ENCODE results near the gene LAMTOR1.
"Not testable (repeated sequence)": the region's sequence is repeated elsewhere in the genome, so short reads cannot be mapped to it uniquely, and the experiment has no call there.

LAMTOR1 gene

GRCh38 chr11:72102946-72103753, at the start of gene LAMTOR1:
Gene LAMTOR1, minus strand, starts transcription at chr11:72103297. Its CDS starts 73 bp downstream, at chr11:72103224.
- TF ChIP-seq CTCF (IDR thresholded peaks at IDR 0.05; ENCODE audit: low read depth, low read length), result peak; percentile 61
- peak within 1 kb of the TSS; percentile 83 to 85 for H3K4me3 ChIP-seq (replicated peaks in 1 of 2; ENCODE audit: low read depth in 2 of 2, low read length in 2 of 2)
- DNase-seq (ENCODE audit: low read depth in 2 of 2), result peak; percentile 99 to 100

GRCh38 chr11:72150882-72151281, 47.8 kb upstream of the LAMTOR1 start:
- no peak for TF ChIP-seq CTCF (IDR thresholded peaks at IDR 0.05; ENCODE audit: low read depth, low read length)
- no peak overlapping the region for H3K4me3 ChIP-seq (replicated peaks in 1 of 2; ENCODE audit: low read depth in 2 of 2, low read length in 2 of 2)
- DNase-seq (ENCODE audit: low read depth in 2 of 2), result no peak

GRCh38 chr11:72146625-72147024, 43.5 kb upstream of the LAMTOR1 start:
- no peak for DNase-seq (ENCODE audit: low read depth in 2 of 2)
- no peak for TF ChIP-seq CTCF (IDR thresholded peaks at IDR 0.05; ENCODE audit: low read depth, low read length)
- H3K4me3 ChIP-seq (replicated peaks in 1 of 2; ENCODE audit: low read depth in 2 of 2, low read length in 2 of 2), result no peak overlapping the region

- H3K4me3 ChIP-seq (replicated peaks in 1 of 2; ENCODE audit: low read depth in 2 of 2, low read length in 2 of 2), result no peak overlapping the region
- peak; percentile 32 to 80 for DNase-seq (ENCODE audit: low read depth in 2 of 2)
- TF ChIP-seq CTCF (IDR thresholded peaks at IDR 0.05; ENCODE audit: low read depth, low read length), result no peak
Observed at GRCh38 chr11:72144807-72145565, 41.9 kb upstream of the LAMTOR1 start.

GRCh38 chr11:72142543-72142942, 39.4 kb upstream of the LAMTOR1 start:
- H3K4me3 ChIP-seq (replicated peaks in 1 of 2; ENCODE audit: low read depth in 2 of 2, low read length in 2 of 2); DNase-seq (ENCODE audit: low read depth in 2 of 2): not testable (repeated sequence)

- H3K4me3 ChIP-seq (replicated peaks in 1 of 2; ENCODE audit: low read depth in 2 of 2, low read length in 2 of 2), result not testable (repeated sequence)
- DNase-seq (ENCODE audit: low read depth in 2 of 2), result peak in 1 of 2 donors; percentile 12
Observed at GRCh38 chr11:72142086-72142485, 39.0 kb upstream of the LAMTOR1 start.

GRCh38 chr11:72141066-72141465, 38.0 kb upstream of the LAMTOR1 start:
- no peak overlapping the region for H3K4me3 ChIP-seq (replicated peaks in 1 of 2; ENCODE audit: low read depth in 2 of 2, low read length in 2 of 2)
- no peak for TF ChIP-seq CTCF (IDR thresholded peaks at IDR 0.05; ENCODE audit: low read depth, low read length)
- peak; percentile 47 to 94 for DNase-seq (ENCODE audit: low read depth in 2 of 2)
